ENCODE data around the gene PARD6G.

PARD6G gene

GRCh38 chr18:80157708-80158343 lies 89.5 kb downstream of the PARD6G start:
- DNase-seq (ENCODE audit: extremely low read depth in 1 of 2, low read depth in 1 of 2) = peak; percentile 38 to 64

GRCh38 chr18:80154293-80154692 lies 93.0 kb downstream of the PARD6G start:
- DNase-seq (ENCODE audit: extremely low read depth in 1 of 2, low read depth in 1 of 2) = no peak

- DNase-seq (ENCODE audit: extremely low read depth in 1 of 2, low read depth in 1 of 2) = no peak
These were observed 97.6 kb downstream of the PARD6G start for GRCh38 chr18:80149667-80150066.

GRCh38 chr18:80148326-80149199 lies 98.8 kb downstream of the PARD6G start:
- no peak for DNase-seq (ENCODE audit: extremely low read depth in 1 of 2, low read depth in 1 of 2)

- DNase-seq (ENCODE audit: extremely low read depth in 1 of 2, low read depth in 1 of 2) = peak; percentile 44 to 59
These were observed 99.6 kb downstream of the PARD6G start for GRCh38 chr18:80147418-80148325.

- no peak for DNase-seq (ENCODE audit: extremely low read depth in 1 of 2, low read depth in 1 of 2)
These were observed 100.3 kb downstream of the PARD6G start for GRCh38 chr18:80147037-80147417.

- no peak for DNase-seq (ENCODE audit: extremely low read depth in 1 of 2, low read depth in 1 of 2)
These were observed 102.0 kb downstream of the PARD6G start for GRCh38 chr18:80145196-80145804.

- no peak for DNase-seq (ENCODE audit: extremely low read depth in 1 of 2, low read depth in 1 of 2)
These were observed 103.4 kb downstream of the PARD6G start for GRCh38 chr18:80143881-80144280.

GRCh38 chr18:80140455-80140985 lies 106.8 kb downstream of the PARD6G start:
- DNase-seq (ENCODE audit: extremely low read depth in 1 of 2, low read depth in 1 of 2) = no peak

GRCh38 chr18:80137976-80138375 lies 109.3 kb downstream of the PARD6G start:
- DNase-seq (ENCODE audit: extremely low read depth in 1 of 2, low read depth in 1 of 2) = no peak

GRCh38 chr18:80137137-80137536 lies 110.2 kb downstream of the PARD6G start:
- no peak for DNase-seq (ENCODE audit: extremely low read depth in 1 of 2, low read depth in 1 of 2)

GRCh38 chr18:80136679-80137078 lies 110.6 kb downstream of the PARD6G start:
- no peak for DNase-seq (ENCODE audit: extremely low read depth in 1 of 2, low read depth in 1 of 2)

- no peak for DNase-seq (ENCODE audit: extremely low read depth in 1 of 2, low read depth in 1 of 2)
These were observed 112.2 kb downstream of the PARD6G start for GRCh38 chr18:80135136-80135535.

- no peak for DNase-seq (ENCODE audit: extremely low read depth in 1 of 2, low read depth in 1 of 2)
These were observed 114.2 kb downstream of the PARD6G start for GRCh38 chr18:80133124-80133523.

- no peak for DNase-seq (ENCODE audit: extremely low read depth in 1 of 2, low read depth in 1 of 2)
These were observed 115.0 kb downstream of the PARD6G start for GRCh38 chr18:80132180-80132812.

GRCh38 chr18:80130555-80130954 lies 116.8 kb downstream of the PARD6G start:
- DNase-seq (ENCODE audit: extremely low read depth in 1 of 2, low read depth in 1 of 2) = no peak

- DNase-seq (ENCODE audit: extremely low read depth in 1 of 2, low read depth in 1 of 2) = no peak
These were observed 117.5 kb downstream of the PARD6G start for GRCh38 chr18:80129672-80130367.

- DNase-seq (ENCODE audit: extremely low read depth in 1 of 2, low read depth in 1 of 2) = no peak
These were observed 119.7 kb downstream of the PARD6G start for GRCh38 chr18:80127635-80128034.

GRCh38 chr18:80126797-80127196 lies 120.5 kb downstream of the PARD6G start:
- DNase-seq (ENCODE audit: extremely low read depth in 1 of 2, low read depth in 1 of 2) = no peak
